H7 (cell line): ENCODE data around the gene PIM2. TPM values are rescaled to one million over a fixed set of nuclear protein-coding genes. Genes with fewer than 3 reads are reported as not detected.

Experiments used
- DNase-seq: peaks from one replicate; pipeline ENCODE4 v3.0.0; 2012
- H3K27me3 ChIP-seq: 2 replicates; pipeline ENCODE4 v1.6.0; 2011; ENCODE audit warnings: mild to moderate bottlenecking, low read length; ENCODE audit not compliant: control insufficient read depth, insufficient read depth
- H3K36me3 ChIP-seq: replicated peaks from 2 replicates; pipeline ENCODE4 v1.5.1; 2011; ENCODE audit warnings: low read length; ENCODE audit not compliant: control insufficient read depth, insufficient read depth
- H3K4me3 ChIP-seq: 2 replicates; pipeline ENCODE4 v1.5.1; 2011; ENCODE audit warnings: low read depth, mild to moderate bottlenecking, control low read depth, low read length, moderate library complexity; ENCODE audit not compliant: insufficient read depth
- total RNA-seq: library from RNA; depleted of rRNA; stranded (reverse); fragments of >200 nt; shearing (Covaris generic); gene quantifications from 2 replicates; pipeline ENCODE4 v1.2.3, GENCODE V29; 2014

The PIM2 gene
- total RNA-seq, 1 experiment from 2014 or later = 161 TPM

DNA sequence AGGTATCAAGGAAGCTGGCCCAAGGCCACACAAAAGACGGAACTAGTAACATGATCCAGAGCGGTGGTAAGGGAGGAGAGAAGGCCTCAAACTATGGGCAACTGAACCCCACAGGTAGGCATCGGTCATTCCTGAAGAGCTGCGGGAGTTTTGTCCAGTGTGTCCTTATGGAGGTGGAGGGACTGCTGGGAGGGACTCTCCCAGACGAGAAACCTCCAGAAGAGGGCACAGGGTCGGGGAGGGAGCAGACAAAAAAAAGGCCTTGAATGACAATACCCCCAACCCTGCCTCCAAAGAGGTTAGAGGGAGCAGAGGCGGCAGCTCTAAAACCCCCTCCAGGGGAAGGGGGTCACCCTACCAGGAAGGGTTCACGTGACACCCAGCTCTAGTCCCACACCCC is 14.6 kb downstream of the PIM2 start:
- DNase-seq = peak; percentile 55
- peaks cover 10% of the 10 kb centered on the region for H3K36me3 ChIP-seq
- H3K27me3 ChIP-seq = no peaks in the 10 kb centered on the region
- H3K4me3 ChIP-seq = no peak overlapping the region

DNA sequence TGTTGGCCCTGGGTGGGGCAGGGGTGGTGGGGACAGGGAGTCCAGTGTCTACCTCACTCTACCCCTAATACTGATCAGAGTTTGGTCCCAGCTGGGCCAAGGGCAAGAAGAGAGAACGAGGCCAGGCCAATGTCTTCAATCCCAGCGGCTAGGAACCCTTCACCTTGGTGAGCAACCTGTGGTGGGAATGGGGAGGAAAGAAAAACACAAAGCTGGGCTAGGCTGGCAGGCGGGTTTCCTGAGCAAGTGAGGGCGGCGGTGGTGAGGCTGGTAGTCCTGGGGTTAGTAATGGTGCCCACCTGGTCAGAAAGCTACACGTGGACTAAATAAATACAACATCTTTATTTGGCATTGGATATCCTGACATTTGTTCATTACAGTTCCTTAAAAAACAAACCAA is 15.5 kb downstream of the PIM2 start:
- Histone ChIP-seq H3K4me3 (no peak overlapping the region), H3K27me3 (no peaks in the 10 kb centered on the region), H3K36me3 (peaks cover 10% of the 10 kb centered on the region)
- DNase-seq = no peak

DNA sequence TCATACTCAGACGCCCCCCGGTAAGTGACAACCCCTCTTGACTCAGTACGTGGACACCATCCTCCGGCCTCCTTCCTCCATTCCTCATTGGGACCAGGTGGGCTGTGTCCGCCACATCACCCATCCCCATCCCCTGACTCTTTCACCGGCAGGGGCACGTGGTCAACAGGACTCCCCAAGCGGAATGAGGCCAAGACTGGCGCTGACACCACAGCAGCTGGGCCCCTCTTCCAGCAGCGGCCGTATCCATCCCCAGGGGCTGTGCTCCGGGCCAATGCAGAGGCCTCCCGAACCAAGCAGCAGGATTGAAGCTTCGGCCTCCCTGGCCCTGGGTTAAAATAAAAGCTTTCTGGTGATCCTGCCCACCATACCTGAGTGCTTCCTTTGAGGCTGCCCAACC is 16.0 kb downstream of the PIM2 start:
- Histone ChIP-seq H3K4me3 (no peak overlapping the region), H3K27me3 (no peaks in the 10 kb centered on the region), H3K36me3 (peaks cover 10% of the 10 kb centered on the region)
- DNase-seq = no peak

DNA sequence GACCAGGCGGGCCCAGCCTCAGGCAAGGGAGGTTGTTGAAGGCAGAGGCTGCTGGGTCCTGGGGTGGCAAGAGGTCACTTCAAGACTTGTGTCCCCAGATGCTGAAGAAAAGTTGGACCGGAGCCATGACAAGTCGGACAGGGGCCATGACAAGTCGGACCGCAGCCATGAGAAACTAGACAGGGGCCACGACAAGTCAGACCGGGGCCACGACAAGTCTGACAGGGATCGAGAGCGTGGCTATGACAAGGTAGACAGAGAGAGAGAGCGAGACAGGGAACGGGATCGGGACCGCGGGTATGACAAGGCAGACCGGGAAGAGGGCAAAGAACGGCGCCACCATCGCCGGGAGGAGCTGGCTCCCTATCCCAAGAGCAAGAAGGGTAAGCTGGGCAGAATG is 16.7 kb downstream of the PIM2 start:
- H3K36me3 ChIP-seq = peaks cover 10% of the 10 kb centered on the region
- H3K27me3 ChIP-seq = no peaks in the 10 kb centered on the region
- no peak for DNase-seq
- no peak overlapping the region for H3K4me3 ChIP-seq

DNA sequence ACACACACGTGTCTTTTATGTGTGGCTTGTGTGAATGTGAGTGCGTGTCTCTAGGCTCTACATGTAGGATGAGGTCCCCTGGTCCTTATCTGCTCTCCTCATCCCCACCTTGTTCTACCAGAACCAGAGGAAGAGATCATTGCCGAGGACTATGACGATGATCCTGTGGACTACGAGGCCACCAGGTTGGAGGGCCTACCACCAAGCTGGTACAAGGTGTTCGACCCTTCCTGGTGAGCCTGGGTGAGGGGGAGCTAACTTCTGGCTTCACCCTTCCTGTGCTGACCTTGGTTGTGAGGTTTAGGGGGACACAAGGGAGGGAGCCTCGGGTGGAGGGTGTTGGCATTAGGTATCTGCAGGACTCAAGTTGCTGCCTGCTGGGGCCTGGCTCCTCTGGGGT is 17.8 kb downstream of the PIM2 start:
- no peak for DNase-seq
- Histone ChIP-seq H3K36me3 (peaks cover 6% of the 10 kb centered on the region), H3K4me3 (no peak overlapping the region), H3K27me3 (no peaks in the 10 kb centered on the region)

DNA sequence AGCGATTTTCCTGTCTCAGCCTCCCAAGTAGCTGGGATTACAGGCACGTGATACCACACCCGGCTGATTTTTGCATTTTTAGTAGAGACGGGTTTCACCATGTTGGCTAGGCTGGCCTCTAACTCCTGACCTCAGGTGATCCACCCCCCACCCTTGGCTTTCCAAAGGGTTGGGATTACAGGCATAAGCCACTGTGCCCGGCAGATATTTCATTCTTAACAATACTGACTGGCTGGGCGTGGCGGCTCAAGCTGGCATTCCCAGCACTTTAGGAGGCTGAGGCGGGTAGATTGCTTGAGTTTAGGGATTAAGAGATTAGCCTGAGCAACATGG is 19.8 kb downstream of the PIM2 start:
- H3K27me3 ChIP-seq = no peaks in the 10 kb centered on the region
- no peak overlapping the region for H3K4me3 ChIP-seq
- DNase-seq = no peak
- H3K36me3 ChIP-seq = peaks cover 6% of the 10 kb centered on the region

DNA sequence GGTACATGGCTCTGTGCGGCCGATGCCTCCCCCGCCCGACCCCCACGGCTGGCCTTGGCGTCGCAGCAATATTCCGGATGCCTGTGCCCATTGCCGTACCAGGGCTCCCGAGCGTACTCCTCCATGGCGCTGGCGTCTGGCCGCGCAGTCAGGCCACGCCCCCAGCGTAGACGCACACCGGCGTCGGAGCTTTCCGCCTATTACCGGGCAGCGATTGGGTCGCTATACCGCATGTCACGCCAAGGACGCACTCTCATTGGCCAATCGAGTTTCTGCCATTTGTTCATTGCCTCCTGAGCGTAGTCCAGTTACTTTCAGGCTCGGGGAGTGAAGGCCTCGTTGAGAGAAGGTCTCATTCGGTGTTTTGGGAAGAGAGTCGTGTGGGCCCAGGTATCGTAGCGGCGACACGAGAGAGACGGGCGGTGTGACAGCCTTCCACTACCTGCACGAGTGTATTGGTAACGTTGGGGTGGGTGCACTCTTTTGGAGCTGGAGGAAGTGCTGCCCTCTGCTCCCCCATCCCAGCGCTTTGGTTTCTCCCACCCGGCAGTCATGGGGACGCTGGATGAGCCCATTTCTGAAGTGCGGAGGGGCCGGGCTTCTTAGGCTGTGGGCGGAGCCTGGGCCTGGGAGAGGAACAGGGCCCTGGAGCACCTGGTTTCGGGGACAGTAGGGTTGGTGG is 21.1 kb downstream of the PIM2 start, which contains the start of the genes PQBP1 and TIMM17B:
Gene PQBP1, plus strand, starts transcription at position 306 of the 682 bp plus-strand sequence. CDS start 580 bp downstream, outside the sequence.
Gene TIMM17B, minus strand, starts transcription at position 144 of the 682 bp plus-strand sequence. Its CDS starts 19 bp downstream, at position 125.
- Histone ChIP-seq H3K4me3 (peak within 1 kb of the TSS; percentile 87), H3K27me3 (no peaks in the 10 kb centered on the region), H3K36me3 (peaks cover 5% of the 10 kb centered on the region)
- peak; percentile 97 for DNase-seq

DNA sequence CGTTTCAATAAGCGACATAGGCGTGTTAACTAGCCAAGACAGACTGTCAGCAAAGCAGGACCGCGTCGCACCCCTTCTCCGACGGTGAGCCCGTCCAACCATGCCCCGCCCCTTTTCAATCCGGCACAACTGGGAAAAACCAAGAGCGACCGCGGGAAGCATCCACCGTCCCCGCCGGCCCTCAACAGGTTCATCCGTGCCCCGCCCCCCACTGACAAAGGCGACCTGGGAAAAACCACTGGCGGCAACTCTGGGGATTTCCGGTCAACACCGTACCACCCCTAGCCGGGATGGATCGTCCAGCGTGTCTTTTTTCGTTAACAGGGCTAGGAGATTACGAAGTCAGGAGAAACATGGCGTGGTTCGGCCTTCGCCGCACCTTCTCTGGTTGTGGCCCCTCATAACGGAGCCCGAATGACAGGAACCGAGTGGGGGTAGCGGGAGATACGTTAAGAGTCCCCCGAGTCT is 21.6 kb downstream of the PIM2 start:
- Histone ChIP-seq H3K36me3 (peaks cover 5% of the 10 kb centered on the region), H3K27me3 (no peaks in the 10 kb centered on the region), H3K4me3 (peak overlapping the region; percentile 87)
- peak; percentile 93 for DNase-seq

DNA sequence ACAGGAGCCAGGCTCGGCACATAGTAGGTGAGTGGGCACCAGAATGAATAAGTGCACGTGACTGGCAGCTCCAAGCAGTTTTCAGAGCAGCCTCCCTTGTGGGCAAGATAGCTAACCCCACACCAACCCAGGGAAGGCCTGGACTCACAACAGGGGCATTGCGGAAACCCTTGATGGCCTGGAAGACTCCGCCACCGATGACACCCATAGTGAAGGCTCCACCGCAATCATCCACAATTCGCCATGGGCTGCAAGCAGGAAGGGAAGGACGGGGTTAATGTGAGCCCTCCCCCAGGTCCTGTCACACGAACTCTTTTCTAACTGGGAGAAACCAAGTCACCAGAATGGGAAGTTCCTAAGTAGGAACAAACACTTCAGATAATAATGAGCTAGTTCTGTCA is 22.2 kb downstream of the PIM2 start:
- peak; percentile 75 for DNase-seq
- H3K36me3 ChIP-seq = peaks cover 5% of the 10 kb centered on the region
- peak overlapping the region; percentile 87 for H3K4me3 ChIP-seq
- H3K27me3 ChIP-seq = no peaks in the 10 kb centered on the region

DNA sequence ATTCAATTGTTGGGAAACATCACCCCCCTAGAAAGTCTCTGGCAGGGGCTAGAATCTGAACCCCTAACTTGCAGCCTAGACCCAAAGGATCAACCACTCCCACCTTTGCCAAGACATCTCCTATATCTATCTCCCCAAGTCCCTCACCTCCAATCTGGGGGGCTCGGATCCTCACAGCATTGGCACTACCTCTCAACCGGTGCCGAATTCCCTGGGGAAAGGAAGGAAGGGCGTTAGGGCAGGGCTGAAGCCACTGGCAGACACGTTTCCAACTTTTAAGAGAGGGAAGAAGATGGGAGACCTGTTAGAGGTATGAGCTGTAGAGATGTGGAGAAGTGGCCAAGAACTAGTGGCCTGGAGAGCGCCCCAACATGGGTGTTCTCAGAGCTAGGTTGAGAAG is 23.9 kb downstream of the PIM2 start:
- H3K4me3 ChIP-seq = no peak overlapping the region
- H3K27me3 ChIP-seq = no peaks in the 10 kb centered on the region
- peaks cover 1% of the 10 kb centered on the region for H3K36me3 ChIP-seq
- DNase-seq = peak; percentile 9

DNA sequence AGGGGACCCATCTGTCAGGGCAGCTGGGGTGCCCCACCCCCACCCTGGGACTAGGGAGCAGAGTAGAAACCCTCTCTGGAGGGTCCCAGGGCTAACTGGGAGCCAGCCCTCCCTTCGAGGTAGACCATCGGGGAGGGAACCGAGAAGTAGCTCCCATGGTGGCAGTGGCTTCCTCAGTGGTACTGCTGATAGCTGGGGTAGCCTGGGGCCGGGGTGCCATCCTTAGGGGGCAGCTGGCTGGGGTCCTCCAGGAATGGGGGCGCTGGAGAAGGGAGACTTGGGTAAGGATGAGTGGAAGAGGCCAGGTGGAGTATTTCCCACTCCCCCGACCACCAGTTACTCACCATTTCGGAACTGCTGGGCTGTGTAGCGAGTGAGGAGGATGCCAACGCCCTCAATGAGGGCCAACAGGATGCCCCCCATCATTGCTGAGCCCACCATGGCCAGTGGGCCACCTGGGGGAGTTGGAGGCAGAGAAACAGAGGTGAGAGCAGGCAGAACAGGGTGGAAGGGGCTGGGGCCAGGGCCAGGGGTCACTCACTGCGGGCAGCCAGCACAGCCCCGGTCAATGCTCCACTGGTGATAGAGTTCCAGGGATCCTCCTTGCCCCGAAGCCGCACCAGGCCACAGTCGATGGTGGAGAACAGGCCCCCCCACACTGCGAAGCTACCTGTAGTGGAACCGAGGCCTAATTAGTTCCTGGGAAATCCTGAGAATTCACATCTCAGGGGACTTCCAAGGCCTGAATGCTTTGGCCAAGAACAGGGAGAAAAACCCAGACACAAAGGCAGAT is 25.1 kb downstream of the PIM2 start:
- no peaks in the 10 kb centered on the region for H3K27me3 ChIP-seq
- H3K36me3 ChIP-seq = peaks cover 1% of the 10 kb centered on the region
- H3K4me3 ChIP-seq = no peak overlapping the region
- peak; percentile 8 for DNase-seq

DNA sequence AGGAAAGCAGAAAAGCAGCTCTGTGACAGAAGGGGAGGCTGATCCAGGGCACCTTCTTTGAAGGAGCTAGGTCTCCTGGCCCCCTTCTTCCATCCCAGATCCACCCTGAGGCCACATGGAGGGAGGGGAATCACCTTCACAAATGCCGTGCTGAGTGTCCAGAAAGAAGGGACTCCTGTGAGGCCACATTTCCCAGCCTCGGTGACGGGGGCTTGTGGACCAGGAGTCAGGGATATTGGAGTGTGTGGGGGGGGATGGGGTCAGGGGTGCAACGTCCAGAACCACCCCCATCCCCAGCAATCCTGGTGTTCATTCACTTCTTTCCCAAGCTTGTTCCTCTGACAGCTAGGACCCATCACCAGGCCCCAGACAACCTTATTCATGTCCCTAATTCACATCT is 25.9 kb downstream of the PIM2 start:
- Histone ChIP-seq H3K4me3 (no peak overlapping the region), H3K27me3 (no peaks in the 10 kb centered on the region), H3K36me3 (peaks cover 1% of the 10 kb centered on the region)
- DNase-seq = peak; percentile 13

DNA sequence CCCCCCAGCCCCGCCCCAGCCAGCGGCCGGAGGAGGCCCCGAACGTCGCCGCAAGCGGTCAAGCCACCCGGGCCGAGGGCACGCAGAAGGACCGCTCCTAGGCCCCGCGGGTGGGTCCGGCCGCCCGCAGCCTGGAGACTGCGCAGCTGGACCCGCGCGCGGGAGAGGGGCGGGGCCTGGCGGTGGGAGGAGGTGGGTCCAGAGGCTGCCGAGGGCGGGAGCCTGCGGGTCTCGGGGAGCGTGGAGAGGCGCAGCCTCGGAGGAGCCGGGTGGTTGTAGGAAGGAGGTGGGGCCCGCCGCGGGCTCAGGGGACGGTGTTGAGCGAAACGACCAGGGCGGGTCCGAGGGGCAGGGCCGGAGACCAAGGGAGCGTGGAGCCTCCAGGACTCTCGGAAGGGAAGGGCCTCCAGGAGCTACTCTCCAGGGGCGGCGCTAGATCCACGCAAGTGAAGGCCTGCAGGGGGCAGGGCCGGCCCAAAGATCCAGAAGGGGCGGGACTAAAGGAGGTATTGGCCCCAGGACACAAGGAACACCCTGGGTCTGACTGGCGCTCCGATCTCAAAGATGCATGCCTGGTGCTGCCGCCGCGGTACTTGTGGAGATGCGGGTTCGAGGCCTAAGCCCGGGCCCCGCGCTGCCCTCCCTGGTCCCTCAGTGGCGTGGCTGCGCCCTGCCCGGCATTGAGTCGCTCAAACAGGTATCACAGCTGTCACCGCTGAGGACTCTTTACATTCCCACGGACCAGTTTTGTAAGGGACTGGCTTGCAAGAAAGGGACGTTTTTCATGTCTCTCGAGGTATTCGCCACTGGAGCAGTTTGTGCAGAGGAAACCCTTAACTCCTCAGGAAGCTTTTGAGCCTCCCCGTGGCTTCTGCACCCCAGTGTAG is 27.2 kb downstream of the PIM2 start:
- peak; percentile 95 for DNase-seq
- H3K4me3 ChIP-seq = peak overlapping the region; percentile 50
- no peaks in the 10 kb centered on the region for H3K27me3 ChIP-seq
- H3K36me3 ChIP-seq = peaks cover 1% of the 10 kb centered on the region

DNA sequence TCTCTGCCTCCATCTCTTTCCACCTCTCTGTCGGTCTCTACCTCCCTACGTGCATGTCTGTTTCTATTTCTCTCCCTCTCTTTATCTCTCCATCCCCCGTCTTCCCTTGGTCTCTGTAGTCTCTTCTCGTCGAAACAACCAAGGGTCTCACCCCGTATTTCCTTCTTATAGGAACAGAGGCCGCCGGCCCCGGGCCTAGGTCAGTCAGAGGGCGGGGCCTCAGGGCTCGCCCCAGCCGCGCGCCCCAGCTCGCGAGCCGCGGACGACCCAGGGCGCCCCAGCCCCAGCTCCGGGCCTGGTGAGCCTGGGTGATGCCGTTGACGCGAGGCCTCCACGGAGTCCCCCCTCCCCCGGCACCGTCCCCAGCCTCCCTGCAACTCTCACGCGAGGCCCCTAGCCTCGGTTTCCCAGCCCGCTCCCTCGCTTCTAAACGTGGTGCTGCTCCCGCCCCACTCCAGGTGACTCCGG is 27.9 kb downstream of the PIM2 start:
- H3K36me3 ChIP-seq = peaks cover 1% of the 10 kb centered on the region
- DNase-seq = peak; percentile 89
- no peaks in the 10 kb centered on the region for H3K27me3 ChIP-seq
- H3K4me3 ChIP-seq = peak overlapping the region; percentile 50
